HG03064 (cell line): ENCODE data around the gene CLDN10.

ENCODE experiments used
- ATAC-seq: cut with Tn5 transposase; IDR thresholded peaks from one replicate; pipeline ENCODE4 v1.9.1; 2021; ENCODE audit warnings: low read depth; ENCODE audit not compliant: unreplicated experiment

The CLDN10 gene

GRCh38 chr13:95593462-95593861 is 40.9 kb downstream of the CLDN10 start:
- no peak for ATAC-seq

GRCh38 chr13:95596701-95597100 is 44.2 kb downstream of the CLDN10 start:
- ATAC-seq: no peak

- ATAC-seq: no peak
Measured at GRCh38 chr13:95601216-95601615, 48.7 kb downstream of the CLDN10 start.

- ATAC-seq: no peak
Measured at GRCh38 chr13:95601906-95602305, 49.4 kb downstream of the CLDN10 start.

- ATAC-seq: no peak
Measured at GRCh38 chr13:95603887-95604555, 51.5 kb downstream of the CLDN10 start.

- no peak for ATAC-seq
Measured at GRCh38 chr13:95604556-95604915, 52.0 kb downstream of the CLDN10 start.

- no peak for ATAC-seq
Measured at GRCh38 chr13:95605448-95606125, 53.1 kb downstream of the CLDN10 start.

GRCh38 chr13:95607366-95607765 is 54.8 kb downstream of the CLDN10 start:
- no peak for ATAC-seq

- no peak for ATAC-seq
Measured at GRCh38 chr13:95608640-95609323, 56.3 kb downstream of the CLDN10 start.

- no peak for ATAC-seq
Measured at GRCh38 chr13:95614641-95615245, 62.2 kb downstream of the CLDN10 start.

GRCh38 chr13:95615539-95615938 is 63.0 kb downstream of the CLDN10 start:
- ATAC-seq: no peak

GRCh38 chr13:95620030-95620824 is 67.7 kb downstream of the CLDN10 start:
- no peak for ATAC-seq

- no peak for ATAC-seq
Measured at GRCh38 chr13:95620825-95621498, 68.4 kb downstream of the CLDN10 start.

GRCh38 chr13:95623141-95623540 is 70.6 kb downstream of the CLDN10 start:
- no peak for ATAC-seq

- ATAC-seq: no peak
Measured at GRCh38 chr13:95624020-95624419, 71.5 kb downstream of the CLDN10 start.

GRCh38 chr13:95626768-95627167 is 74.2 kb downstream of the CLDN10 start:
- ATAC-seq: no peak

- no peak for ATAC-seq
Measured at GRCh38 chr13:95627590-95627989, 75.1 kb downstream of the CLDN10 start.

- ATAC-seq: no peak
Measured at GRCh38 chr13:95628488-95628887, 76.0 kb downstream of the CLDN10 start.

GRCh38 chr13:95629071-95629470 is 76.6 kb downstream of the CLDN10 start:
- no peak for ATAC-seq
